ENCODE data around the gene FAM124B.

- TF ChIP-seq, protein P1, sequence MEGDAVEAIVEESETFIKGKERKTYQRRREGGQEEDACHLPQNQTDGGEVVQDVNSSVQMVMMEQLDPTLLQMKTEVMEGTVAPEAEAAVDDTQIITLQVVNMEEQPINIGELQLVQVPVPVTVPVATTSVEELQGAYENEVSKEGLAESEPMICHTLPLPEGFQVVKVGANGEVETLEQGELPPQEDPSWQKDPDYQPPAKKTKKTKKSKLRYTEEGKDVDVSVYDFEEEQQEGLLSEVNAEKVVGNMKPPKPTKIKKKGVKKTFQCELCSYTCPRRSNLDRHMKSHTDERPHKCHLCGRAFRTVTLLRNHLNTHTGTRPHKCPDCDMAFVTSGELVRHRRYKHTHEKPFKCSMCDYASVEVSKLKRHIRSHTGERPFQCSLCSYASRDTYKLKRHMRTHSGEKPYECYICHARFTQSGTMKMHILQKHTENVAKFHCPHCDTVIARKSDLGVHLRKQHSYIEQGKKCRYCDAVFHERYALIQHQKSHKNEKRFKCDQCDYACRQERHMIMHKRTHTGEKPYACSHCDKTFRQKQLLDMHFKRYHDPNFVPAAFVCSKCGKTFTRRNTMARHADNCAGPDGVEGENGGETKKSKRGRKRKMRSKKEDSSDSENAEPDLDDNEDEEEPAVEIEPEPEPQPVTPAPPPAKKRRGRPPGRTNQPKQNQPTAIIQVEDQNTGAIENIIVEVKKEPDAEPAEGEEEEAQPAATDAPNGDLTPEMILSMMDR (IDR thresholded peaks at IDR 0.05; ENCODE audit: low read depth, low read length) = no peak
- no peak for TF ChIP-seq EZH2phosphoT487 (IDR thresholded peaks at IDR 0.05; ENCODE audit: low read depth)
These were observed 14.9 kb upstream of the FAM124B start for GRCh38 chr2:224416656-224417360.

Data from OCI-LY3 (cell line).